Glomerular endothelial cell (primary cell): ENCODE results near the gene CCDC136. TPM values are rescaled to one million over a fixed set of nuclear protein-coding genes. Genes with fewer than 3 reads are reported as not detected.

Experiments
- DNase-seq: peaks from one replicate; pipeline ENCODE4 v3.0.0-alpha.2; 2011; ENCODE audit warnings: low read depth, low spot score; ENCODE audit errors: extremely low read depth
- total RNA-seq: library from RNA; depleted of rRNA; stranded (reverse); fragments of >200 nt; gene quantifications from 2 replicates; pipeline ENCODE4 v1.2.3, GENCODE V29; 2015

The CCDC136 gene
- total RNA-seq, 1 donor from 2014 or later: 2.3 TPM

DNA sequence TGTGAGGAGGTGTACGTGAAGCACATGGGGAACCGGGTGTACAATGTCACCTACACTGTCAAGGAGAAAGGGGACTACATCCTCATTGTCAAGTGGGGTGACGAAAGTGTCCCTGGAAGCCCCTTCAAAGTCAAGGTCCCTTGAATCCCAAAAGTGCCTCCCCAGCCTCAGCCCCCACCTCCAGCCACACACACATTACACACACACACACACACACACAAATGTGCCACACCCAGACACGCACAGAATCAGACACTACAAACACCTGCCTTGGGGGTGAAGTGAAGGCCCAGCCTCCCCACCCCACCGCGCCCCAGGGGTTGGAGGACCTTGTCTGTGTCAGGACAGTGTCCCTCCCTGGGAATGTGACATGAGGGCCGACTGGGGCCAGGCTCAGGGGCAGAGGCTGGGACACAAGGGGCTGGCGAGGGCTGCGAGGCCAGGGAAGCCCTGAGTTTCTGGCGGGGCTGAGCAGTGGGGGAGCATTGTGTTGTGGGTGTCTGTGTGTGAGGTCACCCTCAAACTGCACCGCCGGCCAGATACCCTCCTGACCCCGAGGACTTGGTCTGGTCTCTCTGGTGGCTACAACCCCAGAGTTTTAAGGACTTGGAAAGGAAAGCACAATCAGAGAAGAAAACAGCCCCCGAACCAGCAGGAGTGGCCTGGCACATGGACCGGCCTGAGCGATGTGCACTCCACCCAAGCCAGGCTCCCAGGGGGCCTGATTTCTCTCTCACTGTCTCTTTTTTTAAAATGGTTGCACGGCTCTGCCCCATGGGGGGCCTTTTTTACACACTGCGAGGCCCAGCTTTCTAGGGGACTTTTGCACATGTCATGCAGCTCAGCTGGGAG lies 66.8 kb downstream of the CCDC136 start:
- DNase-seq: no peak

DNA sequence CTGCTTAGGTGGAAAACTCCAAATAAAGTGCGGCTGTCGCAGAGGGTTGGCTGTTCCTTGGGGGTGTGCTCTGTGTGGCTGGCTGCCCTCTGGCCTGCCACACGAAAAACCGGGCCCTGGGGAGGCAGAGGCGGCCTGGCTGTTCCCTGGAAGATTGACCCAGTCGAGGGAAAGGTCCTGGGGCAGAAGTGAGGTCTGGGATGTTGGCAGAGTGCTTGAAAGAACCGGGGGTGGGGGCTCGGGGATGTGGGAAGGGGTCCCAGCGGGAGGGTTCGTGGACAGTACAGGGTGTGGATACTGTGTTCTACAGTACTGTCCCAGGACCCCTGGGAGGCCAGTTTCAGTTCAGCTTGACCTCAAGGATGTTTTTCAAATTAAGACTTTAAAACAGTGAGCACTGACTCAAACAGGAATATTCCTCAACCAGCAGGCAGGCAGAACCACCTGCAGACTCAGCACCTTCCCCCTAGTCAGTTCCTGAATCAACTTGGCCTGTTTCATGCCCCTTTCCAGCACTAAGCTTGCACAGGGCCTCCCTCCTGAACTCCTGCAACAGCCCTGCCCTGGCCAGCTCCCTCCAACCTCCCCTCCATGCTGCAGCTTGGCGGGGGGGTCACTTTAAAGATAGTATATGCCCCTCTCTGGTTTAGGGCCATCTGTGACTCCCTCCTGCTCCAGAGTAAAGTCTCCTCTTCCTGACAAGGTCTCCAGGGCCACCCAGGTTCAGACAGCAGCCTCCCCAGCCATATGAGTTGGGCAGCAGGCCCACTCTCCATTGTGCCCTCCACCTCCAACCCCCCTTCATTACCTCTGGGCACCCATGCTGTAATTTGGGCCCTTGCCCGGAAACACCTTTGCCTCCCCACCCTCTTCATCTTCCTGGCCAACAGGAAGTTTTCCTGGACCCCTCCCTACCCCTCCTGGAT lies 67.7 kb downstream of the CCDC136 start:
- DNase-seq: no peak

DNA sequence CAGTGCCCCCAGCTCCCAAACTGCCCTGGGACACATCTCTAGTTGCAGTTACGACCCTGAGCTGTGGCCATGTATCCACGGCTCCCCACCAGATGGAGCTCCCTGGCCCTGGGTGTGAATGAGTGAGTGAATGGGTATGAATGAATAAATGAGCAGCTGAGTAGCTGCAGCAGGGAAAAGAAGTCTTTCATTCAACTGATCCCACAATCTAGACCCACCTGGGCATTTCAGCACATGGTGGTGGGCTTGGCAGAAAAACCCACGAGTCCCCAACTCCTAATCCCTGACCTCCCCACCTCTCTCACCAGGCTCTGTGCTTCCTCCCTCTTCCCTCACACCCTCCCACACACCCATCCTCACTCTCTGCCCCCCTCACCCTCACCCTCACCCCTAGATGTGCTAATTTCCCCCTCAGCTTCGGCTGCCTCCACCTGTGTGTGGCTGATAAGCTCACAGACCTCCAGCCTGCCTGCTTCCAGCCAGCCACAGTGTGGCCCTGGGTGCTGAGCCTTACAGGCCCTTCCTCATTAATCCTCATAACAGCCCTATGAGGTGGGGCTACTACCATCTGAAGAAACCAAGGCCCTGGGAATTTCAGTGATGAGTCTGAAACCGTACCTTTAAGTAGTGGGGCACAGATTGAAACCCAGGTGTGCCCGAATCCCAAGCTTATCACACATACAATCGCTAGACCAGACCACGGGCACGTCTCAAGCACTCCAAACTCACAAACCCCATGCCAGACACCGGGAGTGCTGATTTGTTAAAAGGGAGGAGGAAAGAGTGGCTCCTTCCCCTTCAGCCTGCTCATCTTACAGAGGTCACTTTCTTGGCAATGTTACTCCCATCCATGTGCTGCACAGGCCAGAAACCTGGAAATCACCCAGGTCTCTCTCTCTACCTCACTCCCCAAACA lies 68.6 kb downstream of the CCDC136 start:
- no peak for DNase-seq

DNA sequence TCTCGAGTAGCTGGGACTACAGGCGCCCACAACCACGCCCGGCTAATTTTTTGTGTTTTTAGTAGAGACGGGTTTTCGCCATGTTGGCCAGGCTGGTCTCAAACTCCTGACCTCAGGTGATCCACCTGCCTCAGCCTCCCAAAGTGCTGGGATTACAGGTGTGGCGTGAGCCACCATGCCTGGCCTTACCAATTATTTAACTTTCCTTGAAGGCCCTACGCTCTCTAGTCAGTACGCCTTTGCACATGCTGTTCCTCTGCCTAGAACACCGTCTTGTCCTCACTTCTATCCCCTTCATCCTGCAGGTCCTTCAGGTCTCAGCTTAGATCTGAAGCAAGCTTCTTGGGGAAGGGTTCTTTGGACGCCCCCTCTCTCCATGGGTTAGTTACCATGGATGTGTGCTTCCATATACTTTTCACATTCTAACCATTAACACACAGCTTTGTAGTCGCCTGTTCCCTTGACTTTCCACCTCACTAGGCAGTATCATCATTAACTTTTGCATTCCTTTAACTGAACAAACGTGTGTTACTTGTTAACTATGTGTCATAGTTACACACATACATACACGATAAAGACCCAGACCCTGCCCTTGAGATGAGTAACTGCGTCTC lies 70.3 kb downstream of the CCDC136 start:
- DNase-seq: no peak

DNA sequence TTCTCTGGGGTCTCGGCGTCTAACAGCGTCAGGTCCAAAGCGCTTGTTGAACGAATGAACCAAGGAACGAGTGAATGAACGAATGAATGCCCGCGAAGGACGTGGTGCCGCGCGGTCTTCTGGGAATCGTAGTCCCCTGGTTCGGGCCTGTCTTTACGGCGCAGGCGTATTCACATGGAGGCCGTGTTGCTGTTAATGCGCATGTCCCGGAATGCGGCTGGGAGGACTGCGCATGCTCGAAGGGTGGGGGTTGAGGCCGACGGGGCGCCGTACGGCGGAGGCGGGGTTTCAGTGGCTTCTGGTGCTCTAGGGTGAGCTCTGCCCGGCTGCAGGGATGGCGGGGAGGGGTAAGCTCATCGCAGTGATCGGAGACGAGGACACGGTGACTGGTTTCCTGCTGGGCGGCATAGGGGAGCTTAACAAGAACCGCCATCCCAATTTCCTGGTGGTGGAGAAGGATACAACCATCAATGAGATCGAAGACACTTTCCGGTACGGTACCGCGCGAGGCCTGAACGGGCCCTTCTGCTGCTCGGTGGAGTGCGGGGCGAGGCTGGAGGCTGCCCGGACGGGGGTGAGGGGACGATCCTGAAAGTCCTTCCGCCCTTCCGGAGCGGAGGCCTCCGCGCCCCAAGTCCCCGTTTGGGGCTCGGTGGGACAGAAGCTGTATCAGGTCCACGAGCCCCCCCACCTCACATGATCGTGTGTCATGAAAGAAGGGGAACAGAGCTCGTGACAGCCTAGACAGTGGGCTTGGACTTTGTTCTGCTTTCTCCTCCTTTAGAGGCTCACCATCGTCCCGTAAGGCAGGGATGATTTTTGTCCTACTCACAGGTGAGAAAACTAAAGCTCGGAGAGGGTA lies 71.0 kb downstream of the CCDC136 start, which contains the start of gene ATP6V1F:
Gene ATP6V1F (plus strand): TSS at position 286 of the 862 bp plus-strand sequence. CDS start 49 bp downstream, at position 335.
- peak; percentile 82 for DNase-seq

DNA sequence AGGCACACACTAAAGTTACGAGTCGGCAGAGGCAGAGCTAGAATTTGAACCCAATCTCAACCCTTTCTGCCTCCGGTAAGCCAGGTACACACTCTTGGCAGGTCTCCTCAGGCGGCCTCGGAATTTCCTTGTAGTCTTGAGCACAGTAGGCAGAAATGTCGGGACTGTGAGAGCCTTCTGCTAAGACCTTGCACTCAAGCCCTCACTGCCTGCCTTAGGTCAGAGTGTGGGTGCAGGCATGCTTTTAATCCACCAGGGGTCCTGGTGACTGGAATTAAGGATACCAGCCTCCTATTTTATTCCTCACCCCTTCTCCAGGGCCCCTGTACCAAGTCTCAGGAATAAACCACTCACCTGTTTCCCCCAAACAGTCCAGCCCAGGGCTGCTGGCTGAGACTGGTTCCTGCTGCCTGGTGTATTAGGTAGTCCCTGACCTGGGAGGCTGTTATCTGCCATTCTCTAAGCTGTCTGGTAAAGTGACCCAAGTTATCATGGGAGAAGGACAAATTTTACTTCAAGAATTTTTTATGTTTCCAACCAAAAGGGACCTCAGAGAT lies 71.7 kb downstream of the CCDC136 start:
- DNase-seq: peak; percentile 37

DNA sequence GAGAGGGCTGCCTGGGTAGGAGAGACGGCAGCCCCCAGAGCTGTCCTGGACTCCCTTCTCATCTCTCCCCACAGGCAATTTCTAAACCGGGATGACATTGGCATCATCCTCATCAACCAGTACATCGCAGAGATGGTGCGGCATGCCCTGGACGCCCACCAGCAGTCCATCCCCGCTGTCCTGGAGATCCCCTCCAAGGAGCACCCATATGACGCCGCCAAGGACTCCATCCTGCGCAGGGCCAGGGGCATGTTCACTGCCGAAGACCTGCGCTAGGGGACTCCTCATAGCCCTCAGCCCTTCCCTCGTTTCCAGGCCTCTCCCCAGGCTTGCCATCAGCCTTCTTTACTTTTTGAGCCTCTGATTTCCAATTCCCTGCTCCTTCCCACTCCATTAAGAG lies 73.5 kb downstream of the CCDC136 start:
- DNase-seq: no peak

DNA sequence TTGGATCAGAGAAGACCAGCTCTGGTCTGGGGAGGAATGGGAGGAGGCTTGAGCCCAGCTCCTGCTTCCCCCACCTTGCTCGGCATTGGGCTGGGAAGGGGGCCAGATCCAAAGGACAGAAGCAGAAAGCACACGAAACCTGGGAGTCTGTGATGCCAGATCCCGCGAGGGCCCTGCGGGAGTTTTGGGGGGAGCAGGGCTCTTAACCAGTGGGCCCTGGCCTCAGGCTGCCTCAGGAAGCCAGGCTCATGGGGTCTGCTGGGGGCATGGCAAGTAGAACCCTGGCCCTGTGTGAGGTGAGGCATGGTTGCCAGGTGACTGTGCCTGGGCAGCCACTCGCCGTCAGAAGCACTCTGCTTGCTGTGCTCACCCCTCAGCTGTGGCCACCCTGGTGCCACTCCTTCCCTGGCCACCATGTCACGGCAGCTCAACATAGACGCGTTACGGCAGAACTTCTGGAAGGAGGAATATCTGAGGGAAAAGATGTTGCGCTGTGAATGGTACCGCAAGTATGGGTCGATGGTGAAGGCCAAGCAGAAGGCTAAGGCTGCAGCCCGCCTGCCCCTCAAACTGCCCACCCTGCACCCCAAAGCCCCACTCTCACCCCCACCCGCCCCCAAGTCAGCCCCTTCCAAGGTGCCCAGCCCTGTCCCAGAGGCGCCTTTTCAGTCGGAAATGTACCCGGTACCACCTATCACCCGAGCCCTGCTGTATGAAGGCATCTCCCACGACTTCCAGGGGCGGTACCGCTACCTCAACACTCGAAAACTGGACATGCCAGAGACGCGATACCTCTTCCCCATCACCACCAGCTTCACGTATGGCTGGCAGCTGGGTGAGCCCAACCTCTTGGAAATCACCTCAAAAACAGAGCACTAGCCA lies 74.5 kb downstream of the CCDC136 start:
- no peak for DNase-seq

DNA sequence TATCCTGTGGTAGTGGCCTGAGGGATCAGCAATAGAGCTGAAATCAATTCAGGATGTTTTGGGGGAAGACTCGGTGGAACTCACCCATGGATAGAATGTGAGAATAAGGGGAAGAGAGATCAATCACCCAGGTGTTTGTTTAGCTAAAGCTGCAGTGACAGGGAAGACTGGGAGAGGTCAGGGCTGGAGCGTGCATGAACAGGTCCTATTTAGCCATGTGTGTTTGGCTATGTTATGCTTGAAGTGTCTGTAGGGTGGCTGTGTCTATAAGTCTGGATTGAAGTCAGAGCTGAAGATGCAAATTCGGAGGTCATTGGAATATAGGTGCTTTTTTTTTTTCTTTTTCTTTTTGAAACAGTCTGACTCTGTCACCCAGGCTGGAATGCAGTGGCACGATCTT lies 75.5 kb downstream of the CCDC136 start:
- no peak for DNase-seq

DNA sequence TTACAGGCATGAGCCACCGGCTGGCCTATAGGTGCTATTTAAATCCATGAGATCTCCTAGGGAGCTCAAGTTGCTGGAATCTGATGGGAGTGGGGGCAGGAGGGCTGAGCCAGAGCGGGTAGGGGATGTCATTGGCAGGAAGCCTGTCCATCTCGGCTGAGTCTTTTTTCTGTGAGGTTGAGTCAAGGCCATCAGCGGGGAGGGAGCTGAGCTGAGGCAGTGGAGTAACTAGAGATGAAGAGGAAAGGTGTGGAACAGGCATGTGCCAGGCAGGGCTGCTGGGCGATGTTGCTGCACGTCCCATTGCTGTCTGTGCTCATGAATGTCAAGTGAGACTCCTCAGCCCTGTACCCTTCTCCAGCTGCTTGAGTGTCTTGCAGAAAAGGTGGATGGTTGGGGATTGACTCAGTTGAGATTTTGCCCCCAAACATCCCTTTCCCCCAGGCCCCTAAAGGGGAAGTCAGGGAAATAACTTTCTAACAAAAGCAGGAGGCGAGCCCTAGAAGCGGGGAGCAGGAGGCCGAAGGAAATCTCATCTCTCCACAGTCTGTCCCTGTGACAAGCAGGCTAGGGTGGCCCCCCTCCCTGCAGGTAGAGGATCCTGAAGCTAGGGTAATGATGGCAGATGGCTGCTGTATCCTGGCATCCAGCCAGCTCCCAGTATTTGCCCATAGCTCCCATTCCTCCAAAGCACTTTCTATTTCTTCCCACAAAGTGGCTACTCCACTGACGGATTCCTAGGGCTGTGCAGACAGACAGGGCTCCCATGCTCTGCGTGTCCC lies 76.3 kb downstream of the CCDC136 start:
- DNase-seq: no peak

DNA sequence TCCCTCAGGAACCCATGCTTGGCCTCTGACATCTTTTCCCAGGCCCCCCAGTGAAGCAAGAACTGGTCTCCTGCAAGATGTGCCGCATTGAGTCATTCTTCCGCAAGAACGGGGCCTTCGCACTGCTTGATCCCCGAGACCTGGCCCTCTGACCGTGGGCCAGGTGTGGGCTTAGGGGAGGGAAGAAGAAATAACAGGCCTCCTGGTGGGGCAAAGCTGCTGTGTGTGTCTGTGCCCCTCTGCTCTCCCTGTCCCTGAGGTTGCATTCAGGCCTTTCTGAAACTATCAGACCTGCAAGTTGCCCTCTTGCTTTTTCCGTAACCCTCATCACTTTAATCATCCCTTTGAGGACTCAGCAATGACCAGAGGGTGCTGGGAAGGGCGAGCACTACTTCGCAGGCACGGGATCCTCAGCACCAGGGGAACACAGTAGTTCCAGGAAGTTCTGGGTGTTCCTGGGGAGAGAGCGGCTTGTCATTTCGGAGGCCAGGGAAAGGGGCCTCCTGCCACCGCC lies 76.9 kb downstream of the CCDC136 start:
- no peak for DNase-seq

DNA sequence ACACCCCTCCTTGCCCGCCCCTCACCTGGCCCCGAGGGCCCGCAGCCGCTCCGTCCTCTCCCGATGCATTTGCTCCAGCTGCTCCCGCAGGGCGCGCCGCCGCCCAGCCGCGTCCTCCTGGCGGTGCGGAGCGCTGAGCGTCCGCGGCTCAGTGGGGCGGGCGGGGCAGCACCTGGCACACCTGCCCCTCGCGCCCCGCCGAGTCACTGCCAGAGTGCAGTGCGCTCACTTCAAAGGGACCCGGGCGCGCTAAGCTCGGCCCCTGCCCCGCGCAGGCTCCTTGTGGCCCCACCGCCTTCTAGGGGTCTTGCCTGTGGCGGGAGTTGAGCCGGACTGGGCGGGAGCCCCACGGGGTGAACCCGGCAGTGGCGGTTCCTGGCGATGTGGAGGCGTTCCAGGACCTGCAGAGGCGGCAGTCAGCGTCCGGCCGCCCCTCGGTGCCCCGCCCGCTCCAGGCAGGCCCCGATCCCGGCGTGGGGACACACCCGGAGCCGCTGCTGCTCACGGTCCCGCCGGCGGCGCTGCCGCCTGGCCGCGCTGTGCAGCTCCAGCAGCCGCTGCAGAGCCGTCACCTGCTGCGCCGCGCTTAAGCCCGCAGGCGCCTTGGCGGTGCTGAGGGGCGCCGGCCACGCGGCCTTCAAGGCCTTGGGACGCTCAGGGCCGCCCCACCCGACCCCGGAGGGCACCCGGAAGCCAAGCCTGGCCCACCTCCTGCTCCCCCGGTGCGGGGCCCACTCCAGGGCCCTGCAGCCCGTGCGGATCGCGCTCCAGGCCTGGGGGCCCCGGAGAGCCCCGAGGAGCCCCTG lies 77.6 kb downstream of the CCDC136 start:
- DNase-seq: no peak

DNA sequence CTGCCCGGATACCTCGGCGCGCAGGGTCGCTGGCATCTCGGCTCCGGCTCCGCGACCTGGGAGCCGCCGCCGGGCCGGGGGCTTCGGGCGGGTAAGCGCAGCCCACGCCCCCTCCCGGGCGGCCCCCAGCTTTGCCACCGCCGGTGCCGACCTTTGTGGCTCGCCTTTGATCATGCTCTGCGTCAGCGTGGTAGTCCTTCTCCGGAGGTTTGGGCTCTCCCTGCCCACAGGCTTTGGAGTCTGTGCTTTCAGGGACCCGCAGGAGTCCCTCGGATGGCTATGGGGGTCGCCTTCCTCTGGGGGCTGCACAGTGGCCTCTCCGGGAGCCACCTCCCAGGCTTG lies 78.1 kb downstream of the CCDC136 start:
- no peak for DNase-seq

DNA sequence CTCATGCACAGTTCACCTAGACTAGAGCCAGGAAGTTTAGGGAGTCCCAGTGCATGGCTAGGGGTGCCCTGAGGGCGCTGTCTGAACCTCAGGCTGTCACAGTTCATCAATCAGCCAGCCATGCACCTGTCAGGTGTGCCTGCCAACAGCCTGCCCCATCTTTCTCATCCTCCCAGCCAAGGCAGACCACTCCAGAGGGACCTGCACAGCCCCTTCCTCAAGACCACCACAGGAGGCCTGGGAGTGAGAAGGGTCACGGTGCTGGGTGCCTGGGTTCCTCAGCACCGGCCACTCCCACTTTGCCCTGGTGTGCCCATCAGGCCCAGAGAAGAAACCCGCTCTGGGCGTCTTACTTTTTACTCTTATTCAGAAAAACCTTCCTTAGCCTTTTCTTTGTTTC lies 79.3 kb downstream of the CCDC136 start:
- no peak for DNase-seq
